Fibroblast of mammary gland (primary cell): ENCODE measurements around the gene ZSCAN16.
"Not testable (repeated sequence)": the region's sequence is repeated elsewhere in the genome, so short reads cannot be mapped to it uniquely, and the experiment has no call there.

Experiments
- DNase-seq: peaks from one replicate; pipeline ENCODE4 v3.0.0-alpha.2; 2010; ENCODE audit warnings: low read depth
- H3K4me3 ChIP-seq: 2 replicates; pipeline ENCODE4 v1.5.1; 2011; ENCODE audit warnings: low read depth, mild to moderate bottlenecking, low read length, moderate library complexity; ENCODE audit not compliant: control insufficient read depth
- CTCF ChIP-seq: conservative IDR thresholded peaks from 2 replicates; pipeline ENCODE4 v1.5.1; 2011; ENCODE audit warnings: low read depth, low read length, inconsistent platforms; ENCODE audit not compliant: control insufficient read depth, insufficient read depth

Gene ZSCAN16

DNA sequence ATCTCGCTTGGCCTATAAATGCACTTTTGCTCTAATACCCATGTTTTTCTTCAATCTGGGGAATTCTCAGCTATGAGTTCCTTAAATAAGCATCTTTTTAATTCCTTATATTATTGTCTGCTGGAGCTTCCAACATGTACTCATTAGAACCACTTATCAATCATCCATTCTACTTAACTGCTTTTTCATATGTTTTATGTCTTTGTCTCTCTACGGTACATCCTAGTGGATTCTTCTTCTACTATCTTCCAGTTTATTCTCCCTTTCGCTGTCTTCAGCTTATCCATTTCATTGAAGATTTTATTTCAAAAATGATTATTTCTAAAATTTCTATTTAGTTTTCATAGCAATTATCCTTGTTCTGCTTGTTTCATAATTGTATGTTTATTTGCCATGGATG, 12.4 kb upstream of the ZSCAN16 start:
- DNase-seq = no peak
- TF ChIP-seq CTCF = no peak
- H3K4me3 ChIP-seq = no peak overlapping the region

GRCh38 chr6:28115799-28116198, 8.6 kb upstream of the ZSCAN16 start:
- no peak for TF ChIP-seq CTCF
- DNase-seq = no peak

GRCh38 chr6:28117386-28118050, 6.9 kb upstream of the ZSCAN16 start:
- peak; percentile 22 for TF ChIP-seq CTCF
- H3K4me3 ChIP-seq = no peak overlapping the region
- peak; percentile 86 for DNase-seq

More at GRCh38 chr6:28115799-28116198, 8.6 kb upstream of the ZSCAN16 start:
- no peak overlapping the region for H3K4me3 ChIP-seq

GRCh38 chr6:28118217-28118616, 6.2 kb upstream of the ZSCAN16 start:
- TF ChIP-seq CTCF = no peak
- no peak for DNase-seq
- H3K4me3 ChIP-seq = no peak overlapping the region

DNA sequence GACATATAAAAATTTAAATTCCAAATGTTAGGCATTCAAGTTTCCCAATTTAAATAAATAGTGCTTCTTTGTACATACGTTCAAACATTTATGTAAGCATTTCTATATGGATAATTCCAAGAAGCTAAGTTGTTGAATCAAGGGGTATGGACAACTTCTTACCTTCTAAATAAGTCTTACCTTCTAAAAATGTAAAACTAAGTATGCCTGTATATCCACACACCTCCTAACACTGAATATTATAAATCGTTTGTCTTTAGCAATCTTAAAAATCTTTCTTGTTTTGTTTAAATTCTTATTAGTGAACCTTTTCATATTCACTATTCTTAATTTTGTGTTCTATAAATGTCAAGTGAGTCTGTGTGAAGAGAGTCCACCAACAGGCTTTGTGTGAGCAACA, 2.5 kb upstream of the ZSCAN16 start:
- H3K4me3 ChIP-seq = no peak overlapping the region
- no peak for TF ChIP-seq CTCF
- DNase-seq = no peak

DNA sequence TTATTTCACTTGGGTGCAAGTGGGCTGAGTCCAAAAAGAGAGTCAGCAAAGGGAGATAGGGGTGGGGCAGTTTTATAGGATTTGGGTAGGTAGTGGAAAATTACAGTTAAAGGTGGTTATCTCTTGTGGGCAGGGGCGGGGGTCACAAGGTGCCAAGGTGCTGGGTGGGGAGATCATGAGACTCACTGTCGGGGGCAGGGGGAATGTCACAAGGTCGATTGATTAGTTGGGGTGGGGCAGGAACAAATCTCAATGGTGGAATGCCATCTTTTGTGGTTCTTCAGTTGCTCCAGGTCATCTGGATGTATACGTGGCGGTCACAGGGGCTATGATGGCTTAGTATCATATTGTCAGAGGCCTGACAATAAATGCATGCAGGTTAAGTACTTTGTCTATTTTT, 2.1 kb upstream of the ZSCAN16 start:
- H3K4me3 ChIP-seq, DNase-seq: not testable (repeated sequence)

- no peak for DNase-seq
- no peak for TF ChIP-seq CTCF
- H3K4me3 ChIP-seq = peak overlapping the region; percentile 79
Observed at GRCh38 chr6:28124971-28125353, 553 bp downstream of the ZSCAN16 start.
